Ectodermal cell (in vitro differentiated cells): ENCODE data around the gene TSC22D1.

ENCODE experiments used
- H3K27ac ChIP-seq: 2 replicates; pipeline ENCODE4 v1.7.0; 2013; ENCODE audit warnings: mild to moderate bottlenecking, low read depth, low read length; ENCODE audit not compliant: insufficient read depth, poor library complexity, severe bottlenecking
- H3K27me3 ChIP-seq: 2 replicates; pipeline ENCODE4 v1.7.0; 2013; ENCODE audit warnings: mild to moderate bottlenecking, low read length; ENCODE audit not compliant: insufficient read depth, control insufficient read depth, poor library complexity, severe bottlenecking
- H3K36me3 ChIP-seq: one replicate; pipeline ENCODE4 v1.7.0; 2013; ENCODE audit warnings: low read length; ENCODE audit not compliant: control insufficient read depth, insufficient read depth
- H3K4me1 ChIP-seq: one replicate; pipeline ENCODE4 v1.7.0; 2013; ENCODE audit warnings: low read length; ENCODE audit not compliant: control insufficient read depth, insufficient read depth
- H3K4me3 ChIP-seq: 2 replicates; pipeline ENCODE4 v1.7.0; 2013; ENCODE audit warnings: low read depth, low read length, control low read depth; ENCODE audit not compliant: insufficient read depth
- H3K9me3 ChIP-seq: 2 replicates; pipeline ENCODE4 v1.7.0; 2013; ENCODE audit warnings: mild to moderate bottlenecking, low read length, moderate library complexity; ENCODE audit not compliant: control insufficient read depth
- WGBS, 2 experiments: methylation state at CpG; one replicate each; pipeline ENCODE4 v1.1.7; 2013; ENCODE audit warnings: missing lambda C conversion rate in 2 of 2; 5-methylcytosine and 5-hydroxymethylcytosine counted together

TSC22D1 gene

GRCh38 chr13:44421853-44422525 is 154.1 kb downstream of the TSC22D1 start:
- Histone ChIP-seq H3K4me1 (peaks cover 21% of the 10 kb centered on the region), H3K27me3 (no peaks in the 10 kb centered on the region), H3K4me3 (no peak overlapping the region), H3K27ac (no peak overlapping the region), H3K36me3 (no peaks in the 10 kb centered on the region), H3K9me3 (no peaks in the 10 kb centered on the region)
- 88 to 98% methylated on average over 2 of the region's 2 CpGs for WGBS, 2 experiments

GRCh38 chr13:44420376-44421220 is 155.5 kb downstream of the TSC22D1 start:
- Histone ChIP-seq H3K27me3 (no peaks in the 10 kb centered on the region), H3K27ac (no peak overlapping the region), H3K4me3 (no peak overlapping the region), H3K36me3 (no peaks in the 10 kb centered on the region), H3K9me3 (no peaks in the 10 kb centered on the region), H3K4me1 (peaks cover 24% of the 10 kb centered on the region)
- WGBS, 2 experiments: 46 to 49% methylated on average over 15 of the region's 15 CpGs

- Histone ChIP-seq H3K27me3 (no peaks in the 10 kb centered on the region), H3K4me3 (no peak overlapping the region), H3K36me3 (no peaks in the 10 kb centered on the region), H3K27ac (no peak overlapping the region), H3K4me1 (peaks cover 24% of the 10 kb centered on the region), H3K9me3 (no peaks in the 10 kb centered on the region)
- WGBS, 2 experiments: 81 to 82% methylated on average over 7 of the region's 7 CpGs
Observed at GRCh38 chr13:44417876-44418275, 158.3 kb downstream of the TSC22D1 start.

- Histone ChIP-seq H3K27me3 (no peaks in the 10 kb centered on the region), H3K9me3 (no peaks in the 10 kb centered on the region), H3K4me3 (no peak overlapping the region), H3K36me3 (no peaks in the 10 kb centered on the region), H3K4me1 (peaks cover 24% of the 10 kb centered on the region), H3K27ac (no peak overlapping the region)
- 67 to 81% methylated on average over 8 of the region's 8 CpGs for WGBS, 2 experiments
Observed at GRCh38 chr13:44417446-44417845, 158.7 kb downstream of the TSC22D1 start.

- 61 to 76% methylated on average over 6 of the region's 6 CpGs for WGBS, 2 experiments
- Histone ChIP-seq H3K9me3 (no peaks in the 10 kb centered on the region), H3K4me1 (peaks cover 24% of the 10 kb centered on the region), H3K27me3 (no peaks in the 10 kb centered on the region), H3K36me3 (no peaks in the 10 kb centered on the region), H3K27ac (no peak overlapping the region), H3K4me3 (no peak overlapping the region)
Observed at GRCh38 chr13:44416744-44417143, 159.4 kb downstream of the TSC22D1 start.

GRCh38 chr13:44416301-44416700 is 159.8 kb downstream of the TSC22D1 start:
- Histone ChIP-seq H3K27ac (peak overlapping the region; percentile 26), H3K4me1 (peaks cover 24% of the 10 kb centered on the region), H3K9me3 (no peaks in the 10 kb centered on the region), H3K36me3 (no peaks in the 10 kb centered on the region), H3K27me3 (no peaks in the 10 kb centered on the region), H3K4me3 (no peak overlapping the region)
- WGBS, 2 experiments: 74% methylated on average over 10 of the region's 10 CpGs

GRCh38 chr13:44415815-44416214 is 160.3 kb downstream of the TSC22D1 start:
- no peaks in the 10 kb centered on the region for H3K27me3 ChIP-seq
- 44 to 45% methylated on average over 15 of the region's 15 CpGs for WGBS, 2 experiments

GRCh38 chr13:44414716-44415115 is 161.4 kb downstream of the TSC22D1 start:
- WGBS, 2 experiments: 93 to 94% methylated on average over 26 of the region's 26 CpGs
- Histone ChIP-seq H3K4me3 (no peak overlapping the region), H3K27me3 (no peaks in the 10 kb centered on the region)

More at GRCh38 chr13:44415815-44416214, 160.3 kb downstream of the TSC22D1 start:
- Histone ChIP-seq H3K36me3 (no peaks in the 10 kb centered on the region), H3K27ac (peak overlapping the region; percentile 26), H3K9me3 (no peaks in the 10 kb centered on the region), H3K4me3 (no peak overlapping the region), H3K4me1 (peaks cover 24% of the 10 kb centered on the region)

GRCh38 chr13:44413095-44413494 is 163.0 kb downstream of the TSC22D1 start:
- Histone ChIP-seq H3K36me3 (no peaks in the 10 kb centered on the region), H3K27ac (no peak overlapping the region), H3K9me3 (no peaks in the 10 kb centered on the region), H3K4me3 (no peak overlapping the region), H3K4me1 (peaks cover 21% of the 10 kb centered on the region), H3K27me3 (no peaks in the 10 kb centered on the region)
- WGBS, 2 experiments: 96 to 97% methylated on average over 13 of the region's 13 CpGs

More at GRCh38 chr13:44414716-44415115, 161.4 kb downstream of the TSC22D1 start:
- H3K27ac ChIP-seq: no peak overlapping the region
- H3K9me3 ChIP-seq: no peaks in the 10 kb centered on the region
- no peaks in the 10 kb centered on the region for H3K36me3 ChIP-seq
- peaks cover 24% of the 10 kb centered on the region for H3K4me1 ChIP-seq

GRCh38 chr13:44412346-44412935 is 163.7 kb downstream of the TSC22D1 start:
- Histone ChIP-seq H3K27me3 (no peaks in the 10 kb centered on the region), H3K27ac (no peak overlapping the region), H3K36me3 (no peaks in the 10 kb centered on the region), H3K4me3 (no peak overlapping the region), H3K4me1 (peaks cover 15% of the 10 kb centered on the region), H3K9me3 (no peaks in the 10 kb centered on the region)
- WGBS, 2 experiments: 88 to 89% methylated on average over 16 of the region's 16 CpGs
